Pancreas (tissue), 10 donors: ENCODE data around the gene ZSWIM6. TPM values are rescaled to one million over a fixed set of nuclear protein-coding genes. Genes with fewer than 3 reads are reported as not detected.

Experiments used
- ATAC-seq, 4 donors: fragments of 200-7000 bp; cut with Tn5 transposase; one replicate each; pipeline versions ENCODE4 v1.8.0 to v1.9.1; 2020; ENCODE audit warnings: mild to moderate bottlenecking in 4 of 4, moderate library complexity in 4 of 4
- DNase-seq, 6 donors: peaks; one replicate each; pipeline ENCODE4 v3.0.0-alpha.2; 2020
- FAIRE-seq: peaks from 2 replicates; lab custom pipeline; 2012; peaks lifted over from hg19 to GRCh38; lab: Jason Lieb, UNC
- H3K27ac ChIP-seq, 4 donors: fragments of 200-600 bp; sonication (generic); 1 replicate in 3 of 4; 2 replicates in 1 of 4; pipeline versions ENCODE4 v1.5.0 to v1.8.0; 2020
- H3K27me3 ChIP-seq, 4 donors: fragments of 200-600 bp; one replicate each; pipeline ENCODE4 v1.8.0; 2021
- H3K36me3 ChIP-seq, 3 donors: fragments of 200-600 bp; sonication (generic) in 1 of 3; one replicate each; pipeline versions ENCODE4 v1.5.0 to v1.8.0; 2020 to 2021
- H3K4me1 ChIP-seq, 3 donors: fragments of 200-600 bp; one replicate each; pipeline ENCODE4 v1.8.0; 2021
- H3K4me3 ChIP-seq, 4 donors: fragments of 200-600 bp; sonication (generic) in 2 of 4; one replicate each; pipeline versions ENCODE4 v1.5.0 to v1.8.0; 2020 to 2021
- H3K9me3 ChIP-seq, 4 donors: fragments of 200-600 bp; one replicate each; pipeline ENCODE4 v1.8.0; 2021
- WGBS, 2 donors: extraction: QIAGEN DNeasy Blood & Tissue Kit; methylation state at CpG; one replicate each; pipeline ENCODE4 v1.1.7; 2013; 5-methylcytosine and 5-hydroxymethylcytosine counted together
- intact Hi-C, 3 donors: fragments of 100-400 bp; cut with DNase I; formaldehyde crosslinking; loops; one replicate each; pipeline versions ENCODE4 v1.11.1 to v1.14.2; 2022
- polyA plus RNA-seq, 2 donors: library from polyadenylated mRNA; stranded (reverse); fragments of 200-250 nt; gene quantifications; one replicate each; pipeline ENCODE4 v1.2.3, GENCODE V29; 2013
- total RNA-seq, 6 donors: library from RNA; stranded (reverse); fragmentation: NEBNext Ultra II Directional in 4 of 6; extraction: Animal tissue kit (Norgen Biotek cat#: 25700) in 4 of 6; gene quantifications; one replicate each; pipeline versions ENCODE4 v1.2.1 to v1.2.4, GENCODE V29; 2021 to 2023
- TF ChIP-seq, protein P1 (sequence below), 4 donors: fragments of 200-600 bp; sonication (generic) in 3 of 4; IDR thresholded peaks; one replicate each; pipeline versions ENCODE4 v1.5.0 to v1.8.0; 2021; ENCODE audit warnings: antibody characterized with exemption in 4 of 4
- donor health status: healthy with polysubstance abuse.
- donor health status: DM: no; HTN: no; CAD: no; lungs with moderate emphysema.
- donor health status: DM: no; HTN: no; CAD: no.
- donor health status: control.
- donor health status: control.
- donor health status: Bipolar disorder and iron deficiency.
- donor health status: DM: yes; HTN: yes; CAD: no.
- donor health status: DM: no; HTN: no; CAD: no.
- donor health status: DM: no; HTN: no; CAD: no.
- donor health status: DM: yes; HTN: yes; CAD: no.

Gene ZSWIM6
- total and polyA plus RNA-seq, 8 donors: 3.6 to 12.9 (median 6.2) TPM

DNA sequence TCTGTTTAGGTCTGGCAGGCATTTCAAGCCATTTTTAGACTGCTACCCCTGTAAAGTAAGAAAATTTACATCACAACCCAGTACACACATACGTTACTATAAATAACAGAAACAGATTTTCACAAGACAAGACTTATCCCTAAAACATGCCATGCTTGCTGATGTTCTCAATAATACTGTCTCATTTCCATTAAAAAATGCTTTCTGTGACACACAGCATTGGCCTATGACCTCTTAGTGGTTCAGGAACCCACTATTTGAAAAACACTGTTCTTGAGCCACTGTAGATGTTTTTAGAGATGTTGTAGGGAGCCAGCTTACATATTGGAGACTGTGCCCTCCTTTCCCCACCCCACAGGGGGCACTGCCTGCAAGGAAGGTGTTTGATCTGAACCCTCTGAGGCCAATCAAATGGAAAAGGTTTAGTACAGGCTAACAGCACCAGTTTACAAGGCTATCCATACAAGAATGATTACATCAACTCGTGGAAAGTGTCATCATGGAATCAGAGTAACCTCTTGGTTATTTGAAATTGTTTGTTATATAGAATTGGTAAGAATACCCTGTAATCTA, 30.8 kb downstream of the ZSWIM6 start:
- intact Hi-C loops: no loop called here
- peak in 2 of 4 donors; percentile 41 to 48 for ATAC-seq
- WGBS, 2 donors: 79 to 84% methylated on average over 2 of the region's 2 CpGs

DNA sequence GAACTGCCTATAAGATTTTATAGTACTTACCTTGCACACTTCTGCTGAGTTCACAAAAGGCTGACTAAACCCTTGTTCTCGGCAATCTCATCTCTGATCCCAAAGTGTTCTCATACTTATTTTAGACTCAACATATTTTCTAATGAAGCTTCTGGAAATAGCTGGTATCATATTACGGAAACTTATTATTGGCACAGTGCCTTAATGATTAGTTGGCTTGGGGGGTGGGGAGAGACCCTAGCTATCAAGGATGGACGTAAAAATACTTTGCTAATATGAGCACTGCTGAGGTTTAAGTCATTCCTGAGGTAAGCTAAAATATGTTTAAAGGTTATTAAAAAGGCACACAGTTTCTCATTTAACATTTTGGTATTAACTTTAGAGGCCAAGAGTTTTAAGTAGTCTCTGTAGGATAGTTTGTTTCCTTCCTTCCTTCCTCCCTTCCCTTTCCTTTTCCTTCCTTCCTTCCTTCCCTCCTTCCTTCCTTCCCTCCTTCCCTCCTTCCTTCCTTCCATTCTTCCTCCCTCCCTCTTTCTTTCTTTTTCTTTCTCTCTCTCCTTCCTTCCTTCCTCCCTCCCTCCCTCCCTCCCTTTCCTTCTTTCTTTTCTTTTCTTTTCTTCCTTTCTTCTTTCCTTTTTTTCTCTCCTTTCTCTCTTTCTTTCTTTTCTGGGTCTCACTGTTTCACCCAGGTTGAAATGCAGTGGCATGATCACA, 31.5 kb downstream of the ZSWIM6 start:
- Histone ChIP-seq H3K27ac (no peak overlapping the region), H3K4me3 (no peak overlapping the region), H3K4me1 (peaks cover 0 to 16% (median 0%) of the 10 kb centered on the region in 3 donors), H3K9me3 (no peaks in the 10 kb centered on the region), H3K27me3 (no peaks in the 10 kb centered on the region), H3K36me3 (no peaks in the 10 kb centered on the region)
- intact Hi-C loops: no loop called here
- no peak for FAIRE-seq
- no peak for ATAC-seq
- TF ChIP-seq, protein P1, sequence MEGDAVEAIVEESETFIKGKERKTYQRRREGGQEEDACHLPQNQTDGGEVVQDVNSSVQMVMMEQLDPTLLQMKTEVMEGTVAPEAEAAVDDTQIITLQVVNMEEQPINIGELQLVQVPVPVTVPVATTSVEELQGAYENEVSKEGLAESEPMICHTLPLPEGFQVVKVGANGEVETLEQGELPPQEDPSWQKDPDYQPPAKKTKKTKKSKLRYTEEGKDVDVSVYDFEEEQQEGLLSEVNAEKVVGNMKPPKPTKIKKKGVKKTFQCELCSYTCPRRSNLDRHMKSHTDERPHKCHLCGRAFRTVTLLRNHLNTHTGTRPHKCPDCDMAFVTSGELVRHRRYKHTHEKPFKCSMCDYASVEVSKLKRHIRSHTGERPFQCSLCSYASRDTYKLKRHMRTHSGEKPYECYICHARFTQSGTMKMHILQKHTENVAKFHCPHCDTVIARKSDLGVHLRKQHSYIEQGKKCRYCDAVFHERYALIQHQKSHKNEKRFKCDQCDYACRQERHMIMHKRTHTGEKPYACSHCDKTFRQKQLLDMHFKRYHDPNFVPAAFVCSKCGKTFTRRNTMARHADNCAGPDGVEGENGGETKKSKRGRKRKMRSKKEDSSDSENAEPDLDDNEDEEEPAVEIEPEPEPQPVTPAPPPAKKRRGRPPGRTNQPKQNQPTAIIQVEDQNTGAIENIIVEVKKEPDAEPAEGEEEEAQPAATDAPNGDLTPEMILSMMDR (IDR thresholded peaks at IDR 0.05): no peak
- no peak for DNase-seq
- 64 to 71% methylated on average over 3 of the region's 3 CpGs for WGBS, 2 donors

More for the DNA sequence above, 30.8 kb downstream of the ZSWIM6 start:
- no peak overlapping the region for H3K4me3 ChIP-seq
- no peak overlapping the region for H3K27ac ChIP-seq
- H3K27me3 ChIP-seq: no peaks in the 10 kb centered on the region
- H3K9me3 ChIP-seq: no peaks in the 10 kb centered on the region
- TF ChIP-seq, protein P1 (IDR thresholded peaks at IDR 0.05): no peak
- no peak for FAIRE-seq
- H3K36me3 ChIP-seq: no peaks in the 10 kb centered on the region
- no peak for DNase-seq
- H3K4me1 ChIP-seq: peaks cover 0 to 20% (median 0%) of the 10 kb centered on the region in 3 donors

DNA sequence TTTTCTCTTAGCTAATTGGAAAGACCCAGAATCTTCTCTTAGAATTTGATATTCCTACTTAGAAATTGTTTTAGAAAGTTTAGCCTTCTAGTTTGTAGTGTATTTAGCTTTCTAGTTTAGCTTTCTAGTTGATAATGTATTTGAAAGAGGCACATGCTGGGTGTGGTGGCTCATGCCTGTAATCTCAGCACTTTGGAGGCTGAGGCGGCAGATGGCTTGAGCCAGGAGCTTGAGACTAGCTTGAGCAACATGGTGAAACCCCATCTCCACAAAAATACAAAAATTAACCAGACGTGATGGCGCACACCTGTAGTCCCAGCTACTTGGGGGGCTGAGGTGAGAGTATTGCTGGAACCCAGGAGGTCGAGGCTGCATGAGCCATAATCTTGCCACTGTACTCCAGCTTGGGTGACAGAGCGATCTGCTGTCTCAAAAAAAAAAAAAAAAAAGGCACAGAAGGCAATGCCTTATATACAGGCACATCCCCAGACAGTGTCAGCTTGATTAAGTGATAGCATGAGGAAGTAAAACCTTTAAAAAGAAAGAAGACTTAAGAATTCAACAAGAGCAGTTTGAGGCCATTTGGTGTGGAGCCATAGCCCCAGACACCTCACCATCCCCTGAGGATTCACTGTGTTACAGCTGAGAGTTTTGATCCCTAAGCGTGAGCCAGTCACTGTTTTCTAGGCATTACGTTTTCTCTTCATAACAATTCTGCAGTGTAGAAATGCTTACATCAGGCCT, 34.6 kb downstream of the ZSWIM6 start:
- TF ChIP-seq, protein P1 (IDR thresholded peaks at IDR 0.05): no peak
- Histone ChIP-seq H3K36me3 (no peaks in the 10 kb centered on the region), H3K4me3 (no peak overlapping the region), H3K4me1 (no peaks in the 10 kb centered on the region), H3K27me3 (no peaks in the 10 kb centered on the region), H3K27ac (no peak overlapping the region), H3K9me3 (no peaks in the 10 kb centered on the region)
- 97 to 98% methylated on average over 7 of the region's 7 CpGs for WGBS, 2 donors
- intact Hi-C loops: no loop called here
- no peak for DNase-seq
- FAIRE-seq: no peak
- ATAC-seq: no peak

DNA sequence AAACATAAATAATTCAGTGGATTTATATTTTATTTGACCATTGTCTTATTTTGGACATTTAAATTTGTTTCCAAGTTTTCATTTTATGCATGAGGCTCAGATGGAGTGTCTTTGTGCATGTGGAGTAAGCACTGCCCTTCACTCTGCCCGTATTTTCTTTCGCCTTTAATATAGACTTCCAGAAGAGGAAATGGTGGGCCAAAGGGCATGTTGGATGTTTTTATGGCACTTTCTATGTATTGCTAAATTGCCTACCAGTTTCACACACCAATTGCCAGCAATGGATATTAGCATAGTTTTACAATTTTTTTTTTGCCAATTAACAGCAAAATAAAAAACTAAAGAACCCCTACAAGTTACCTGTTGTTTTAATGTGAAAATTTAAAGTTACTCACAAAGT, 38.4 kb downstream of the ZSWIM6 start:
- H3K9me3 ChIP-seq: no peaks in the 10 kb centered on the region
- no peaks in the 10 kb centered on the region for H3K27me3 ChIP-seq
- H3K4me1 ChIP-seq: no peaks in the 10 kb centered on the region
- no peak overlapping the region for H3K27ac ChIP-seq
- intact Hi-C loops: no loop called here
- H3K4me3 ChIP-seq: no peak overlapping the region
- FAIRE-seq (no peak), DNase-seq (no peak), ATAC-seq (no peak)
- 85 to 90% methylated on average over 2 of the region's 2 CpGs for WGBS, 2 donors
- TF ChIP-seq, protein P1 (IDR thresholded peaks at IDR 0.05): no peak
- no peaks in the 10 kb centered on the region for H3K36me3 ChIP-seq
